MCF 10A (cell line): ENCODE results near the gene CKB. TPM values are rescaled to one million over a fixed set of nuclear protein-coding genes. Genes with fewer than 3 reads are reported as not detected.

Experiments used
- BruUV-seq: library from RNA; stranded (reverse); fragments of 400-500 nt; replicated peaks from 2 replicates; lab custom pipeline; 2021; lab: Mats Ljungman, UMichigan
- CTCF ChIA-PET: fragments of 300-600 bp; sonication (Branson Sonifier 250); formaldehyde crosslinking; extraction: SDS; loops from one replicate; lab custom pipeline; 2021; ENCODE audit warnings: antibody characterized with exemption, inconsistent platforms; lab: Yijun Ruan, JAX
- POLR2A ChIA-PET: fragments of 300-600, 350-650 bp; sonication (Branson Sonifier 250); formaldehyde crosslinking; extraction: SDS; loops from one replicate; lab custom pipeline; 2020; ENCODE audit warnings: antibody characterized with exemption, inconsistent platforms; lab: Yijun Ruan, JAX
- DNase-seq: peaks from one replicate; pipeline ENCODE4 v3.0.0-alpha.2; 2018; ENCODE audit not compliant: unreplicated experiment
- H3K27ac Mint-ChIP-seq: one replicate; pipeline ENCODE4 v1.8.0; 2022; ENCODE audit warnings: mild to moderate bottlenecking, low read depth, mixed read lengths; ENCODE audit not compliant: unreplicated experiment
- H3K27me3 Mint-ChIP-seq: one replicate; pipeline ENCODE4 v1.8.0; 2022; ENCODE audit warnings: mixed read lengths; ENCODE audit not compliant: insufficient read depth, unreplicated experiment
- H3K36me3 Mint-ChIP-seq: one replicate; pipeline ENCODE4 v1.8.0; 2022; ENCODE audit warnings: mild to moderate bottlenecking, moderate library complexity, mixed read lengths; ENCODE audit not compliant: insufficient read depth, unreplicated experiment
- H3K4me1 Mint-ChIP-seq: one replicate; pipeline ENCODE4 v1.8.0; 2022; ENCODE audit warnings: mixed read lengths; ENCODE audit not compliant: insufficient read depth, unreplicated experiment
- H3K4me3 Mint-ChIP-seq: one replicate; pipeline ENCODE4 v1.8.0; 2022; ENCODE audit warnings: mild to moderate bottlenecking, moderate library complexity, mixed read lengths; ENCODE audit not compliant: unreplicated experiment
- H3K9me3 Mint-ChIP-seq: one replicate; pipeline ENCODE4 v1.8.0; 2022; ENCODE audit warnings: mixed read lengths; ENCODE audit not compliant: unreplicated experiment
- intact Hi-C: fragments of 100-400 bp; cut with micrococcal nuclease; formaldehyde crosslinking; loops from 2 replicates; pipeline ENCODE4 v1.14.1; 2022
- total RNA-seq: library from RNA; stranded (reverse); gene quantifications from 2 replicates; pipeline ENCODE4 v1.2.3, GENCODE V29; 2022
- TF ChIP-seq, protein P1 (sequence below): fragments of 200-600 bp; IDR thresholded peaks from one replicate; pipeline ENCODE4 v1.8.0; 2022; ENCODE audit warnings: antibody characterized with exemption, mild to moderate bottlenecking; ENCODE audit not compliant: unreplicated experiment

The CKB gene
- total RNA-seq, 1 experiment from 2014 or later: 8.5 TPM

DNA sequence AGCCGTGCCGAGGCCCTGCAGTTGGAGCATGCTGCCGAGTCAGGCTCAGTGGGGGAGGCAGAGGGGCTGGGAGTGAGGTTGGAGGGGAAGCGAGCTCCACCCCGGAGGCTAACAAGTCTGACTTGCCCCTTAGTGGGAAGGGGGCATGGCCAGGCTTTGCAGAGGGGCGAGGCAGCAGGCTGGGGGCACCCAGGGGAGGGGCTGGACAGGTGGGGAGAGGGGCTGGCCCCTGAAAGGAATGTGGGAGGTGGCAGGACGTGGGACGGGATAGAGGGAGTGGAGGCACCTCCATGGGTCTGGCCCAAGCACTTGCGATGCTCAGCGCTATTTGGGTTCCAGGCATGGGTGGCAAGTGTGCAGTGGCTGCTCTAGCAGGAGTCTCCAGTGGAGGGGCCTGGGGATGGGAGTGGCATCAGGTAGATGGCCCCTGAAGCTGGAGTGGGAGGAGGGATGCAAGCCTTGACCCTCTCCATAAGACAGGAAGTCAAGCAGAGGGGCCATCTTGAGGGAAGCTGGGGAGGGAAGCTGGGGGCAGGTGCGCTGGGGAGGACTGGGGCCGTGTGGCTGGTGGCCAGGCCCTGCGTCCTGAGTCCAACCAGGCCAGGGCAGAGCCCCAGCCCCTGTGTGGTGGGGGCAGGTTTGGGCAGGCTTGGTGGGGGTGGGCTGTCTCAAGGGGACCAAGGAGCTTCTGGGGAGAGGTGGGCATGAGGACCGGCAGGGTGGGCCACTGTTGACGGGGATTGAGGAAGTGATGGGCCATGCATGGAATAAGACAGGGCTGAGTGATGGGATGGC lies 9.0 kb upstream of the CKB start:
- H3K27me3 Mint-ChIP-seq: no peaks in the 10 kb centered on the region
- BruUV-seq: no TSS peak
- no peak overlapping the region for H3K4me3 Mint-ChIP-seq
- no peak overlapping the region for H3K27ac Mint-ChIP-seq
- H3K36me3 Mint-ChIP-seq: peaks cover 22% of the 10 kb centered on the region
- POLR2A ChIA-PET: interaction anchor here (3.6 to 3.8 kb wide), 2 partner anchors 21 to 27 kb away, joined by 14 to 19 read pairs; no protein-coding TSS in a partner anchor
- CTCF ChIA-PET: interaction anchor here (0.7 to 5.5 kb wide), 4 partner anchors 9 to 16 kb away, joined by 3 to 34 read pairs (median 6); no protein-coding TSS in a partner anchor
- intact Hi-C loops: no loop called here
- DNase-seq: no peak
- TF ChIP-seq, protein P1, sequence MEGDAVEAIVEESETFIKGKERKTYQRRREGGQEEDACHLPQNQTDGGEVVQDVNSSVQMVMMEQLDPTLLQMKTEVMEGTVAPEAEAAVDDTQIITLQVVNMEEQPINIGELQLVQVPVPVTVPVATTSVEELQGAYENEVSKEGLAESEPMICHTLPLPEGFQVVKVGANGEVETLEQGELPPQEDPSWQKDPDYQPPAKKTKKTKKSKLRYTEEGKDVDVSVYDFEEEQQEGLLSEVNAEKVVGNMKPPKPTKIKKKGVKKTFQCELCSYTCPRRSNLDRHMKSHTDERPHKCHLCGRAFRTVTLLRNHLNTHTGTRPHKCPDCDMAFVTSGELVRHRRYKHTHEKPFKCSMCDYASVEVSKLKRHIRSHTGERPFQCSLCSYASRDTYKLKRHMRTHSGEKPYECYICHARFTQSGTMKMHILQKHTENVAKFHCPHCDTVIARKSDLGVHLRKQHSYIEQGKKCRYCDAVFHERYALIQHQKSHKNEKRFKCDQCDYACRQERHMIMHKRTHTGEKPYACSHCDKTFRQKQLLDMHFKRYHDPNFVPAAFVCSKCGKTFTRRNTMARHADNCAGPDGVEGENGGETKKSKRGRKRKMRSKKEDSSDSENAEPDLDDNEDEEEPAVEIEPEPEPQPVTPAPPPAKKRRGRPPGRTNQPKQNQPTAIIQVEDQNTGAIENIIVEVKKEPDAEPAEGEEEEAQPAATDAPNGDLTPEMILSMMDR: no peak
- H3K9me3 Mint-ChIP-seq: no peaks in the 10 kb centered on the region
- H3K4me1 Mint-ChIP-seq: peaks cover 8% of the 10 kb centered on the region

DNA sequence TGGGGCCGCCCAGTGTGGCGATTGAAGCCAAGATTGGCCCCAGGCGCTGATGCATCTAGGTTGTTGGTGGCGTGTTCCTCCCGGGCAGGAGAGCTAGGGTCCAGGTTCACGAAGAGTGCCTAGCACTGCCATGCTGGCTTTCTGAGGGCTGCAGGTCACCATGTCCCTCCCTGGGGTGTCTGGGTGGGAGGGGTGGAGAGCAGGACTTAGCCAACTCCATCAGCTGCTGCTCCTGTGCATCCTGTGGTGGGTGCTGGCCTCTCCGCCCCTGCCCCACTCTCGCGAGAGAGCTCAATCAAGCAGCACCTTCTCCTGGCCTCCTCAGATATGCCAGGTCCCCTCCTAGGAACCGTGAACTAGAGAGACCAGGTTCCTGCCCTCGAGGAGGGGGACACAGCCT lies 8.2 kb upstream of the CKB start:
- ChIA-PET POLR2A (interaction anchor here (3.6 to 3.8 kb wide), 3 partner anchors 10 to 27 kb away, joined by 14 to 61 read pairs (median 19); no protein-coding TSS in a partner anchor), CTCF (interaction anchor here (0.6 to 5.5 kb wide), 5 partner anchors 9 to 469 kb away, joined by 3 to 34 read pairs (median 3); no protein-coding TSS in a partner anchor)
- H3K27ac Mint-ChIP-seq: no peak overlapping the region
- no TSS peak for BruUV-seq
- TF ChIP-seq, protein P1: no peak
- no peaks in the 10 kb centered on the region for H3K9me3 Mint-ChIP-seq
- DNase-seq: no peak
- intact Hi-C loops: no loop called here
- peaks cover 8% of the 10 kb centered on the region for H3K4me1 Mint-ChIP-seq
- peaks cover 25% of the 10 kb centered on the region for H3K36me3 Mint-ChIP-seq
- H3K4me3 Mint-ChIP-seq: no peak overlapping the region
- H3K27me3 Mint-ChIP-seq: no peaks in the 10 kb centered on the region

DNA sequence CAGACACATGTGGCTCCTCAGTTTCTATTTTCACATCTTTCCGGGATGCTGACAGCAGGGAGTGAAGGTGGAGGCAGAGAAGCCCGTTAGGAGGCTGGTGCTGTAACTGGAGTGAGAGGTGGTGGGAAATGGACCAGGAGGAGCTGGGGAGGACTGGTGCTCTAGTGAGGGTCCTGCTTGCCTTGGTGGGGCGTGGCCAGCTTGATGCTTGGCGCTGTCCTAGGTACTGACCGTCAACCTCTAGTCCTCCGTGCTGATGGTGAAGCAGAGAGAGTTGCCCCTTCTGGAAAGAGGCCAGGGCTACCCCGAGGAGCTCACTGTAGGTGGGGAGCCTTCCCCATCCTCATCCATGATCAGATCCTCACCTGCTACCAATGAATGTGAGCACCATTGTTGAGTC lies 7.8 kb upstream of the CKB start:
- no TSS peak for BruUV-seq
- H3K27ac Mint-ChIP-seq: no peak overlapping the region
- H3K4me1 Mint-ChIP-seq: peaks cover 8% of the 10 kb centered on the region
- DNase-seq: no peak
- CTCF ChIA-PET: interaction anchor here (0.6 to 5.5 kb wide), 7 partner anchors 9 to 470 kb away, joined by 3 to 34 read pairs (median 3); no protein-coding TSS in a partner anchor
- TF ChIP-seq, protein P1: no peak
- POLR2A ChIA-PET: interaction anchor here (2.1 to 4.2 kb wide), 7 partner anchors 8 to 32 kb away, joined by 14 to 61 read pairs (median 21); partner anchors contain the start of genes BAG5 and COA8
- peak overlapping the region; percentile 90 for H3K4me3 Mint-ChIP-seq
- peaks cover 25% of the 10 kb centered on the region for H3K36me3 Mint-ChIP-seq
- H3K9me3 Mint-ChIP-seq: no peaks in the 10 kb centered on the region
- intact Hi-C loops: no loop called here
- H3K27me3 Mint-ChIP-seq: no peaks in the 10 kb centered on the region
